ENCODE results near the gene PAPSS2.

PAPSS2 gene

DNA sequence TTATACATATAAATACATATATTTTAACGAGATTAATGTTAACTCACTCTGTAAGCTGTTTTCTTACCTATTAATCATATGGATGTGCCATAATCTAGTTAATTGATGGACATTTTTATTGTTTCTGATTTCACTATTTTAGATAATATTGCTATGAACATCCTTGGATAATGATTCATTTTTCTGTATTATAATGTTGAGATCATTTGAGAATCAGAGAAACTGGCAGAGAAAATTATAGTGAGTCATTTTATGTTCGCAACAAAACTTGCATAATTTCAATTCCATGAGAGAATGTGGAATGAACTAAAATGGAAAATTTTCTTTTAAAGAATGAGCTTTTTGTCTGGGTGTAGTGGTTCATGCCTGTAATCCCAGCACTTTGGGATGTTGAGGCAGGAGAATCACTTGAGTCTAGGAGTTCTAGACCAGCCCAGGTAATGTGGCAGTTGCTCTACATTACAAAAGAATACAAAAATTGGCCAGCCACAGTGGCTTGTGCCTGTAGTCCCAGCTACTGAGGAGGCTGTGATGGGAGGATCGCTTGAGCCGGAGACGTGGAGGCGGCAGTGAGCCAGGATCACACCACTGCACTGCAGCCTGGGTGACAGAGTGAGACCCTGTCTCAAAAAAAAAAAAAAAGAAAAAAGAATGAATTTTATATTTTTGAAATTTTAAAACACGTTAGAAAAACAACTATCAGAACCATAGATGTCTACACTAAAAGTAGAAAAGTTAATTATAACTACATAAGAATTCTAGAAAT is 40.5 kb downstream of the PAPSS2 start:
- Histone ChIP-seq H2AFZ (ENCODE audit: low read depth, low read length, severe bottlenecking) (no peak overlapping the region), H3K9ac (ENCODE audit: low read length) (no peak overlapping the region), H3K9me2 (replicated peaks; ENCODE audit: insufficient read depth, low read length) (no peaks in the 10 kb centered on the region), H3K27ac (ENCODE audit: low read depth, low read length) (no peak overlapping the region), H3K27me3 (ENCODE audit: low read length) (no peaks in the 10 kb centered on the region), H3K9me3 (ENCODE audit: insufficient read depth, low read length) (no peaks in the 10 kb centered on the region), H3K79me2 (ENCODE audit: insufficient read depth, low read length) (no peaks in the 10 kb centered on the region), H3K36me3 (ENCODE audit: low read length) (no peaks in the 10 kb centered on the region), H3F3A (ENCODE audit: insufficient read depth) (no peaks in the 10 kb centered on the region), H4K20me1 (ENCODE audit: low read depth, low read length) (no peaks in the 10 kb centered on the region), H3K4me2 (ENCODE audit: low read depth, low read length, poor library complexity, severe bottlenecking) (no peak overlapping the region), H3K4me3 (ENCODE audit: insufficient read depth, low read length, poor library complexity, severe bottlenecking) (no peak overlapping the region)
- TF ChIP-seq CTCF (IDR thresholded peaks at IDR 0.05; ENCODE audit: insufficient read depth, low read length, poor library complexity, severe bottlenecking) (no peak), EZH2phosphoT487 (conservative IDR thresholded peaks at IDR 0.05; ENCODE audit: low read length) (no peak)

- TF ChIP-seq CTCF (IDR thresholded peaks at IDR 0.05; ENCODE audit: insufficient read depth, low read length, poor library complexity, severe bottlenecking) (no peak), EZH2phosphoT487 (conservative IDR thresholded peaks at IDR 0.05; ENCODE audit: low read length) (no peak)
- Histone ChIP-seq H3K4me2 (ENCODE audit: low read depth, low read length, poor library complexity, severe bottlenecking) (no peak overlapping the region), H3F3A (ENCODE audit: insufficient read depth) (no peaks in the 10 kb centered on the region), H3K27ac (ENCODE audit: low read depth, low read length) (no peak overlapping the region), H3K9ac (ENCODE audit: low read length) (no peak overlapping the region), H3K9me3 (ENCODE audit: insufficient read depth, low read length) (no peaks in the 10 kb centered on the region), H2AFZ (ENCODE audit: low read depth, low read length, severe bottlenecking) (no peak overlapping the region), H3K79me2 (ENCODE audit: insufficient read depth, low read length) (no peaks in the 10 kb centered on the region), H3K36me3 (ENCODE audit: low read length) (no peaks in the 10 kb centered on the region), H3K4me3 (ENCODE audit: insufficient read depth, low read length, poor library complexity, severe bottlenecking) (no peak overlapping the region), H4K20me1 (ENCODE audit: low read depth, low read length) (no peaks in the 10 kb centered on the region), H3K27me3 (ENCODE audit: low read length) (no peaks in the 10 kb centered on the region), H3K9me2 (replicated peaks; ENCODE audit: insufficient read depth, low read length) (no peaks in the 10 kb centered on the region)
These were observed 42.7 kb downstream of the PAPSS2 start for GRCh38 chr10:87702260-87702972.

- TF ChIP-seq EZH2phosphoT487 (conservative IDR thresholded peaks at IDR 0.05; ENCODE audit: low read length), result no peak
- TF ChIP-seq CTCF (IDR thresholded peaks at IDR 0.05; ENCODE audit: insufficient read depth, low read length, poor library complexity, severe bottlenecking), result no peak
- Histone ChIP-seq H3K4me2 (ENCODE audit: low read depth, low read length, poor library complexity, severe bottlenecking) (no peak overlapping the region), H3F3A (ENCODE audit: insufficient read depth) (no peaks in the 10 kb centered on the region)
These were observed 43.3 kb downstream of the PAPSS2 start for GRCh38 chr10:87702973-87703294.

More at GRCh38 chr10:87702973-87703294, 43.3 kb downstream of the PAPSS2 start:
- Histone ChIP-seq H3K36me3 (ENCODE audit: low read length) (no peaks in the 10 kb centered on the region), H4K20me1 (ENCODE audit: low read depth, low read length) (no peaks in the 10 kb centered on the region), H3K9me2 (replicated peaks; ENCODE audit: insufficient read depth, low read length) (no peaks in the 10 kb centered on the region), H3K27ac (ENCODE audit: low read depth, low read length) (no peak overlapping the region), H2AFZ (ENCODE audit: low read depth, low read length, severe bottlenecking) (no peak overlapping the region), H3K4me3 (ENCODE audit: insufficient read depth, low read length, poor library complexity, severe bottlenecking) (no peak overlapping the region), H3K79me2 (ENCODE audit: insufficient read depth, low read length) (no peaks in the 10 kb centered on the region), H3K9me3 (ENCODE audit: insufficient read depth, low read length) (no peaks in the 10 kb centered on the region), H3K9ac (ENCODE audit: low read length) (no peak overlapping the region), H3K27me3 (ENCODE audit: low read length) (no peaks in the 10 kb centered on the region)

Measured in SU-DHL-6 (cell line).